Bronchial epithelial cell (primary cell): ENCODE results near the gene CUL2. TPM values are rescaled to one million over a fixed set of nuclear protein-coding genes. Genes with fewer than 3 reads are reported as not detected.

ENCODE experiments used
- DNase-seq: peaks from one replicate; pipeline ENCODE4 v3.0.0-alpha.2; 2010; ENCODE audit warnings: low read depth
- FAIRE-seq: peaks from 2 replicates; lab custom pipeline; 2011; peaks lifted over from hg19 to GRCh38; lab: Jason Lieb, UNC
- H3K27me3 ChIP-seq: 2 replicates; pipeline ENCODE4 v1.5.1; 2011; ENCODE audit warnings: low read length; ENCODE audit not compliant: control insufficient read depth, insufficient read depth
- H3K36me3 ChIP-seq: 2 replicates; pipeline ENCODE4 v1.5.1; 2011; ENCODE audit warnings: low read length; ENCODE audit not compliant: control insufficient read depth, insufficient read depth
- H3K4me3 ChIP-seq: 2 replicates; pipeline ENCODE4 v1.5.1; 2011; ENCODE audit warnings: mild to moderate bottlenecking, low read depth, low read length, control low read depth
- CTCF ChIP-seq: IDR thresholded peaks from 2 replicates; pipeline ENCODE4 v1.5.1; 2011; ENCODE audit warnings: mild to moderate bottlenecking, moderate library complexity, low read length, control low read depth, inconsistent platforms; ENCODE audit not compliant: insufficient read depth, severe bottlenecking
- total RNA-seq: library from RNA; depleted of rRNA; stranded (reverse); fragments of >200 nt; gene quantifications from 2 replicates; pipeline ENCODE4 v1.2.1, GENCODE V29; 2014

The CUL2 gene
- total RNA-seq, 1 donor from 2014 or later, result 21.3 TPM

GRCh38 chr10:35035606-35036005, 54.5 kb downstream of the CUL2 start:
- H3K36me3 ChIP-seq, result peaks cover 2% of the 10 kb centered on the region
- FAIRE-seq (no peak), DNase-seq (no peak)
- H3K4me3 ChIP-seq, result no peak overlapping the region
- TF ChIP-seq CTCF, result no peak
- H3K27me3 ChIP-seq, result no peaks in the 10 kb centered on the region

GRCh38 chr10:35027567-35027966, 62.6 kb downstream of the CUL2 start:
- H3K36me3 ChIP-seq, result peaks cover 6% of the 10 kb centered on the region
- peak; percentile 43 for DNase-seq
- TF ChIP-seq CTCF, result peak; percentile 5
- no peak overlapping the region for H3K4me3 ChIP-seq
- no peaks in the 10 kb centered on the region for H3K27me3 ChIP-seq
- FAIRE-seq, result no peak

GRCh38 chr10:35025916-35026315, 64.2 kb downstream of the CUL2 start:
- H3K36me3 ChIP-seq, result peaks cover 6% of the 10 kb centered on the region
- DNase-seq (peak; percentile 75), FAIRE-seq (no peak)
- no peak overlapping the region for H3K4me3 ChIP-seq
- TF ChIP-seq CTCF, result no peak
- no peaks in the 10 kb centered on the region for H3K27me3 ChIP-seq

- Histone ChIP-seq H3K27me3 (no peaks in the 10 kb centered on the region), H3K36me3 (peaks cover 3% of the 10 kb centered on the region), H3K4me3 (no peak overlapping the region)
- FAIRE-seq, result no peak
- DNase-seq, result no peak
- no peak for TF ChIP-seq CTCF
Measured at GRCh38 chr10:35020481-35020880, 69.7 kb downstream of the CUL2 start.

- no peak for TF ChIP-seq CTCF
- FAIRE-seq, result no peak
- no peaks in the 10 kb centered on the region for H3K27me3 ChIP-seq
- peaks cover 1% of the 10 kb centered on the region for H3K36me3 ChIP-seq
- DNase-seq, result no peak
- no peak overlapping the region for H3K4me3 ChIP-seq
Measured at GRCh38 chr10:35019041-35020024, 70.8 kb downstream of the CUL2 start.
